ENCODE data around the gene IRF2.

The IRF2 gene

GRCh38 chr4:184406958-184407391 lies 67.4 kb downstream of the IRF2 start:
- no peak for ATAC-seq
- TF ChIP-seq SNAI2 (CRISPR knock-in tag; IDR thresholded peaks at IDR 0.05): no peak
- TF ChIP-seq ZNF8 (CRISPR knock-in tag; IDR thresholded peaks at IDR 0.05): no peak
- no peak for TF ChIP-seq BACH2 (CRISPR knock-in tag; IDR thresholded peaks at IDR 0.05; ENCODE audit: borderline replicate concordance)
- no peak for TF ChIP-seq PATZ1 (CRISPR knock-in tag; IDR thresholded peaks at IDR 0.05; ENCODE audit: borderline replicate concordance)
- no peak for TF ChIP-seq PPARA (CRISPR knock-in tag; IDR thresholded peaks at IDR 0.05; ENCODE audit: borderline replicate concordance)
- TF ChIP-seq ZNF70 (CRISPR knock-in tag; IDR thresholded peaks at IDR 0.05): no peak
- TF ChIP-seq CSDC2 (CRISPR knock-in tag; IDR thresholded peaks at IDR 0.05): no peak
- TF ChIP-seq ISL1 (CRISPR knock-in tag; IDR thresholded peaks at IDR 0.05): no peak
- TF ChIP-seq ZNF565 (CRISPR knock-in tag; conservative IDR thresholded peaks at IDR 0.05; ENCODE audit: low read depth): no peak
- no peak for TF ChIP-seq ZFP30 (CRISPR knock-in tag; IDR thresholded peaks at IDR 0.05)
- TF ChIP-seq ESRRG (CRISPR knock-in tag; IDR thresholded peaks at IDR 0.05): no peak
- no peak for TF ChIP-seq TSHZ2 (CRISPR knock-in tag; IDR thresholded peaks at IDR 0.05)
- TF ChIP-seq ZFP3 (CRISPR knock-in tag; IDR thresholded peaks at IDR 0.05): no peak
- TF ChIP-seq TOX (CRISPR knock-in tag; IDR thresholded peaks at IDR 0.05; ENCODE audit: borderline replicate concordance): no peak
- TF ChIP-seq GLIS3 (CRISPR knock-in tag; IDR thresholded peaks at IDR 0.05): no peak
- TF ChIP-seq POU6F1 (CRISPR knock-in tag; IDR thresholded peaks at IDR 0.05; ENCODE audit: borderline replicate concordance, low read depth): no peak
- no peak for TF ChIP-seq CSRNP3 (CRISPR knock-in tag; IDR thresholded peaks at IDR 0.05)

- ATAC-seq: no peak
- TF ChIP-seq RARB (CRISPR knock-in tag; IDR thresholded peaks at IDR 0.05) (no peak), ZFP3 (CRISPR knock-in tag; IDR thresholded peaks at IDR 0.05) (no peak), SNAI2 (CRISPR knock-in tag; IDR thresholded peaks at IDR 0.05) (no peak), BACH2 (CRISPR knock-in tag; IDR thresholded peaks at IDR 0.05; ENCODE audit: borderline replicate concordance) (no peak), PPARA (CRISPR knock-in tag; IDR thresholded peaks at IDR 0.05; ENCODE audit: borderline replicate concordance) (no peak), ZNF565 (CRISPR knock-in tag; conservative IDR thresholded peaks at IDR 0.05; ENCODE audit: low read depth) (no peak), CSDC2 (CRISPR knock-in tag; IDR thresholded peaks at IDR 0.05) (no peak)
These were observed 70.3 kb downstream of the IRF2 start for GRCh38 chr4:184404047-184404446.

GRCh38 chr4:184403384-184403781 lies 71.0 kb downstream of the IRF2 start:
- no peak for ATAC-seq
- no peak for TF ChIP-seq ZNF8 (CRISPR knock-in tag; IDR thresholded peaks at IDR 0.05)
- TF ChIP-seq SNAI2 (CRISPR knock-in tag; IDR thresholded peaks at IDR 0.05): no peak
- no peak for TF ChIP-seq ZFP3 (CRISPR knock-in tag; IDR thresholded peaks at IDR 0.05)
- no peak for TF ChIP-seq ZFP30 (CRISPR knock-in tag; IDR thresholded peaks at IDR 0.05)
- no peak for TF ChIP-seq ESRRG (CRISPR knock-in tag; IDR thresholded peaks at IDR 0.05)
- TF ChIP-seq OSR1 (CRISPR knock-in tag; IDR thresholded peaks at IDR 0.05): no peak
- TF ChIP-seq PATZ1 (CRISPR knock-in tag; IDR thresholded peaks at IDR 0.05; ENCODE audit: borderline replicate concordance): no peak
- TF ChIP-seq CSRNP3 (CRISPR knock-in tag; IDR thresholded peaks at IDR 0.05): no peak
- TF ChIP-seq PPARA (CRISPR knock-in tag; IDR thresholded peaks at IDR 0.05; ENCODE audit: borderline replicate concordance): no peak
- no peak for TF ChIP-seq BACH2 (CRISPR knock-in tag; IDR thresholded peaks at IDR 0.05; ENCODE audit: borderline replicate concordance)
- TF ChIP-seq ZNF565 (CRISPR knock-in tag; conservative IDR thresholded peaks at IDR 0.05; ENCODE audit: low read depth): no peak
- TF ChIP-seq ZC3H10 (CRISPR knock-in tag; IDR thresholded peaks at IDR 0.05): no peak
- no peak for TF ChIP-seq GLIS3 (CRISPR knock-in tag; IDR thresholded peaks at IDR 0.05)
- no peak for TF ChIP-seq ARNTL (CRISPR knock-in tag; IDR thresholded peaks at IDR 0.05; ENCODE audit: borderline replicate concordance, low read depth)
- TF ChIP-seq TOX (CRISPR knock-in tag; IDR thresholded peaks at IDR 0.05; ENCODE audit: borderline replicate concordance): no peak
- no peak for TF ChIP-seq ZNF70 (CRISPR knock-in tag; IDR thresholded peaks at IDR 0.05)
- TF ChIP-seq TSHZ2 (CRISPR knock-in tag; IDR thresholded peaks at IDR 0.05): no peak
- no peak for TF ChIP-seq ISL1 (CRISPR knock-in tag; IDR thresholded peaks at IDR 0.05)
